ENCODE measurements around the gene EHD4.

GRCh38 chr15:41958002-41958420 lies 14.3 kb downstream of the EHD4 start:
- TF ChIP-seq POLR2A (IDR thresholded peaks at IDR 0.05) (no peak), CTCF (IDR thresholded peaks at IDR 0.05) (no peak)
